WTC11 (cell line): Measurements from ENCODE around the gene PKM.

Experiments
- E2F1 ChIP-seq: sonication (generic); formaldehyde crosslinking; IDR thresholded peaks from 2 replicates; pipeline ENCODE4 v1.8.0; 2022; ENCODE audit warnings: mild to moderate bottlenecking, missing genetic modification reagents
- SP1 ChIP-seq: sonication (generic); formaldehyde crosslinking; conservative IDR thresholded peaks from 2 replicates; pipeline ENCODE4 v1.8.1; 2022; ENCODE audit warnings: missing genetic modification reagents
- TEAD4 ChIP-seq: sonication (generic); formaldehyde crosslinking; IDR thresholded peaks from 2 replicates; pipeline ENCODE4 v1.8.0; 2022; ENCODE audit warnings: mild to moderate bottlenecking, missing genetic modification reagents
- TF ChIP-seq, protein P1 (sequence below): sonication (generic); formaldehyde crosslinking; IDR thresholded peaks from 2 replicates; pipeline ENCODE4 v1.8.0; 2022; ENCODE audit warnings: mild to moderate bottlenecking, missing genetic modification reagents

- TF ChIP-seq E2F1 (CRISPR knock-in tag): no peak
- TF ChIP-seq SP1 (CRISPR knock-in tag): no peak
- TF ChIP-seq, protein P1, sequence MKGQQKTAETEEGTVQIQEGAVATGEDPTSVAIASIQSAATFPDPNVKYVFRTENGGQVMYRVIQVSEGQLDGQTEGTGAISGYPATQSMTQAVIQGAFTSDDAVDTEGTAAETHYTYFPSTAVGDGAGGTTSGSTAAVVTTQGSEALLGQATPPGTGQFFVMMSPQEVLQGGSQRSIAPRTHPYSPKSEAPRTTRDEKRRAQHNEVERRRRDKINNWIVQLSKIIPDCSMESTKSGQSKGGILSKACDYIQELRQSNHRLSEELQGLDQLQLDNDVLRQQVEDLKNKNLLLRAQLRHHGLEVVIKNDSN: no peak
- no peak for TF ChIP-seq TEAD4 (CRISPR knock-in tag)
Observed at GRCh38 chr15:72237853-72238224, 6.8 kb upstream of the PKM start.
